Measurements from ENCODE around the gene ZNF407. TPM values are rescaled to one million over a fixed set of nuclear protein-coding genes. Genes with fewer than 3 reads are reported as not detected.

ZNF407 gene
- total RNA-seq, 6 experiments from 2014 or later = 4.3 to 8.0 (median 5.7) TPM

GRCh38 chr18:74682991-74683297 is 85.3 kb downstream of the ZNF407 start:
- no peaks in the 10 kb centered on the region for H3K9me3 ChIP-seq
- H3K27me3 ChIP-seq = no peaks in the 10 kb centered on the region
- TF ChIP-seq CTCF (IDR thresholded peaks at IDR 0.05) (no peak), POLR2A (IDR thresholded peaks at IDR 0.05) (no peak)
- H3K4me1 ChIP-seq = peaks cover 0 to 7% (median 0%) of the 10 kb centered on the region in 4 donors
- H3K27ac ChIP-seq = no peak overlapping the region
- DNase-seq (no peak), ATAC-seq (no peak)
- no peak overlapping the region for H3K4me3 ChIP-seq
- intact Hi-C loops (cut with DNase I) = no loop called here
- 95% methylated on average over 1 of the region's 1 CpG for WGBS (ENCODE audit: insufficient coverage, low coverage, low lambda C conversion rate, missing lambda C conversion rate)
- no peaks in the 10 kb centered on the region for H3K36me3 ChIP-seq

- Histone ChIP-seq H3K27me3 (no peaks in the 10 kb centered on the region), H3K4me3 (no peak overlapping the region), H3K36me3 (no peaks in the 10 kb centered on the region), H3K9me3 (no peaks in the 10 kb centered on the region), H3K4me1 (peaks cover 0 to 2% (median 0%) of the 10 kb centered on the region in 4 donors), H3K27ac (no peak overlapping the region)
- intact Hi-C loops (cut with DNase I) = no loop called here
- ATAC-seq = no peak
- no peak for TF ChIP-seq POLR2A (IDR thresholded peaks at IDR 0.05)
- TF ChIP-seq CTCF (IDR thresholded peaks at IDR 0.05) = no peak
- DNase-seq = no peak
Measured at GRCh38 chr18:74683573-74683972, 85.9 kb downstream of the ZNF407 start.

GRCh38 chr18:74689251-74689650 is 91.6 kb downstream of the ZNF407 start:
- intact Hi-C loops (cut with DNase I) = no loop called here
- TF ChIP-seq CTCF (IDR thresholded peaks at IDR 0.05) = no peak
- no peak for TF ChIP-seq POLR2A (IDR thresholded peaks at IDR 0.05)
- Histone ChIP-seq H3K4me3 (no peak overlapping the region), H3K27me3 (no peaks in the 10 kb centered on the region), H3K27ac (no peak overlapping the region), H3K36me3 (no peaks in the 10 kb centered on the region), H3K4me1 (no peaks in the 10 kb centered on the region), H3K9me3 (no peaks in the 10 kb centered on the region)
- DNase-seq (no peak), ATAC-seq (no peak)
- WGBS (ENCODE audit: insufficient coverage, low coverage, low lambda C conversion rate, missing lambda C conversion rate) = 75% methylated on average over 2 of the region's 2 CpGs

- ATAC-seq (no peak), DNase-seq (no peak)
- no peaks in the 10 kb centered on the region for H3K9me3 ChIP-seq
- H3K4me3 ChIP-seq = no peak overlapping the region
- intact Hi-C loops (cut with DNase I) = no loop called here
- H3K4me1 ChIP-seq = no peaks in the 10 kb centered on the region
- WGBS (ENCODE audit: insufficient coverage, low coverage, low lambda C conversion rate, missing lambda C conversion rate) = 79% methylated on average over 4 of the region's 9 CpGs
- no peaks in the 10 kb centered on the region for H3K27me3 ChIP-seq
- no peak for TF ChIP-seq CTCF (IDR thresholded peaks at IDR 0.05)
- no peak for TF ChIP-seq POLR2A (IDR thresholded peaks at IDR 0.05)
- no peaks in the 10 kb centered on the region for H3K36me3 ChIP-seq
- no peak overlapping the region for H3K27ac ChIP-seq
Measured at GRCh38 chr18:74692367-74693013, 94.8 kb downstream of the ZNF407 start.

- intact Hi-C loops (cut with DNase I) = no loop called here
- ATAC-seq = peak in 1 of 4 donors; percentile 23
- Histone ChIP-seq H3K4me1 (no peaks in the 10 kb centered on the region), H3K4me3 (no peak overlapping the region), H3K27ac (no peak overlapping the region), H3K27me3 (no peaks in the 10 kb centered on the region), H3K36me3 (no peaks in the 10 kb centered on the region), H3K9me3 (no peaks in the 10 kb centered on the region)
- DNase-seq = no peak
- no peak for TF ChIP-seq CTCF (IDR thresholded peaks at IDR 0.05)
- TF ChIP-seq POLR2A (IDR thresholded peaks at IDR 0.05) = no peak
- 50% methylated on average over 1 of the region's 1 CpG for WGBS (ENCODE audit: insufficient coverage, low coverage, low lambda C conversion rate, missing lambda C conversion rate)
Measured at GRCh38 chr18:74694436-74694835, 96.8 kb downstream of the ZNF407 start.
